Hematopoietic multipotent progenitor cell treated with erythropoietin and hydrocortisone succinate and interleukin-3 and kit ligand, for 6 days (in vitro differentiated cells): Measurements from ENCODE around the gene MANBA.
"Not testable (repeated sequence)": the region's sequence is repeated elsewhere in the genome, so short reads cannot be mapped to it uniquely, and the experiment has no call there.

Experiments used
- DNase-seq: peaks from one replicate; pipeline ENCODE4 v3.0.0-alpha.2; 2015

Gene MANBA

GRCh38 chr4:102667001-102667400 is 93.8 kb downstream of the MANBA start:
- no peak for DNase-seq

GRCh38 chr4:102665527-102665926 is 95.2 kb downstream of the MANBA start:
- DNase-seq = no peak

GRCh38 chr4:102663073-102663472 is 97.7 kb downstream of the MANBA start:
- DNase-seq = no peak

GRCh38 chr4:102657206-102657605 is 103.6 kb downstream of the MANBA start:
- no peak for DNase-seq

- DNase-seq = no peak
Observed at GRCh38 chr4:102647117-102647516, 113.7 kb downstream of the MANBA start.

GRCh38 chr4:102642631-102643298 is 118.0 kb downstream of the MANBA start:
- DNase-seq = no peak

GRCh38 chr4:102641793-102642192 is 119.0 kb downstream of the MANBA start:
- no peak for DNase-seq

- no peak for DNase-seq
Observed at GRCh38 chr4:102640669-102641068, 120.1 kb downstream of the MANBA start.

- DNase-seq = no peak
Observed at GRCh38 chr4:102639598-102639997, 121.2 kb downstream of the MANBA start.

GRCh38 chr4:102638621-102639020 is 122.1 kb downstream of the MANBA start:
- no peak for DNase-seq

GRCh38 chr4:102637391-102637790 is 123.4 kb downstream of the MANBA start:
- no peak for DNase-seq

GRCh38 chr4:102633100-102633499 is 127.7 kb downstream of the MANBA start:
- DNase-seq = no peak

GRCh38 chr4:102632241-102633065 is 128.3 kb downstream of the MANBA start:
- no peak for DNase-seq

- no peak for DNase-seq
Observed at GRCh38 chr4:102631616-102632015, 129.2 kb downstream of the MANBA start.

GRCh38 chr4:102629673-102630072 is 131.1 kb downstream of the MANBA start:
- no peak for DNase-seq

- DNase-seq = peak; percentile 45
Observed at GRCh38 chr4:102627831-102628523, 132.8 kb downstream of the MANBA start.

- peak; percentile 82 for DNase-seq
Observed at GRCh38 chr4:102625232-102625930, 135.4 kb downstream of the MANBA start.

- no peak for DNase-seq
Observed at GRCh38 chr4:102624505-102624904, 136.3 kb downstream of the MANBA start.

GRCh38 chr4:102623622-102624021 is 137.1 kb downstream of the MANBA start:
- DNase-seq = peak; percentile 27

GRCh38 chr4:102620697-102621497 is 139.9 kb downstream of the MANBA start:
- DNase-seq = peak; percentile 76

GRCh38 chr4:102619776-102620631 is 140.8 kb downstream of the MANBA start:
- not testable (repeated sequence) for DNase-seq
